DOHH2 (cell line): ENCODE data around the gene C16orf92.

Source experiments
- H3F3A ChIP-seq: fragments of 200-600 bp; sonication (generic), shearing (Covaris generic); 2 replicates; pipeline ENCODE4 v1.6.0; 2016; ENCODE audit warnings: antibody characterized with exemption, mild to moderate bottlenecking; ENCODE audit not compliant: control insufficient read depth, insufficient read depth
- H3K27ac ChIP-seq: fragments of 200-600 bp; sonication (generic); 2 replicates; pipeline ENCODE4 v1.5.1; 2014; ENCODE audit warnings: low read depth, mild to moderate bottlenecking, low read length, moderate library complexity
- H3K27me3 ChIP-seq: fragments of 200-600 bp; sonication (generic); 2 replicates; pipeline ENCODE4 v1.6.1; 2014; ENCODE audit warnings: mild to moderate bottlenecking, low read length, mixed read lengths; ENCODE audit not compliant: control insufficient read depth
- H3K36me3 ChIP-seq: fragments of 200-600 bp; sonication (generic); 2 replicates; pipeline ENCODE4 v1.6.1; 2014; ENCODE audit warnings: mild to moderate bottlenecking, low read length, moderate library complexity, mixed read lengths; ENCODE audit not compliant: control insufficient read depth
- H3K4me1 ChIP-seq: fragments of 200-600 bp; sonication (generic); 2 replicates; pipeline ENCODE4 v1.6.1; 2014; ENCODE audit warnings: mild to moderate bottlenecking, low read length, mixed read lengths; ENCODE audit not compliant: control insufficient read depth
- H3K4me2 ChIP-seq: fragments of 200-600 bp; sonication (generic); 2 replicates; pipeline ENCODE4 v1.6.0; 2014; ENCODE audit warnings: mild to moderate bottlenecking, low read length, moderate library complexity
- H3K4me3 ChIP-seq: fragments of 200-600 bp; sonication (generic); 2 replicates; pipeline ENCODE4 v1.5.1; 2014; ENCODE audit warnings: mild to moderate bottlenecking, low read length, mixed read lengths
- H3K79me2 ChIP-seq: fragments of 200-600 bp; sonication (generic); 2 replicates; pipeline ENCODE4 v1.6.1; 2014; ENCODE audit warnings: mild to moderate bottlenecking, low read length, mixed read lengths; ENCODE audit not compliant: control insufficient read depth
- H3K9me2 ChIP-seq: fragments of 200-600 bp; sonication (generic); replicated peaks from 2 replicates; pipeline ENCODE4 v1.6.1; 2014; ENCODE audit warnings: mild to moderate bottlenecking, low read length, mixed read lengths; ENCODE audit not compliant: control insufficient read depth
- H3K9me3 ChIP-seq: fragments of 200-600 bp; sonication (generic); 2 replicates; pipeline ENCODE4 v1.6.1; 2014; ENCODE audit warnings: antibody characterized with exemption, low read length, mixed read lengths; ENCODE audit not compliant: control insufficient read depth, insufficient read depth
- H4K20me1 ChIP-seq: fragments of 200-600 bp; sonication (generic); 2 replicates; pipeline ENCODE4 v1.6.0; 2014; ENCODE audit warnings: low read depth, mild to moderate bottlenecking, antibody characterized with exemption, low read length, moderate library complexity; ENCODE audit not compliant: control insufficient read depth, insufficient read depth
- EZH2phosphoT487 ChIP-seq: fragments of 200-600 bp; sonication (generic); IDR thresholded peaks from 2 replicates; pipeline ENCODE4 v1.6.1; 2017; ENCODE audit warnings: borderline replicate concordance, mild to moderate bottlenecking, antibody characterized with exemption, low read length, moderate library complexity, mixed read lengths
- TF ChIP-seq, protein P1 (sequence below): fragments of 200-600 bp; sonication (generic); IDR thresholded peaks from one replicate; pipeline ENCODE4 v1.5.1; 2014; ENCODE audit warnings: antibody characterized with exemption, mild to moderate bottlenecking, low read depth, low read length; ENCODE audit not compliant: poor library complexity, severe bottlenecking

C16orf92 gene

DNA sequence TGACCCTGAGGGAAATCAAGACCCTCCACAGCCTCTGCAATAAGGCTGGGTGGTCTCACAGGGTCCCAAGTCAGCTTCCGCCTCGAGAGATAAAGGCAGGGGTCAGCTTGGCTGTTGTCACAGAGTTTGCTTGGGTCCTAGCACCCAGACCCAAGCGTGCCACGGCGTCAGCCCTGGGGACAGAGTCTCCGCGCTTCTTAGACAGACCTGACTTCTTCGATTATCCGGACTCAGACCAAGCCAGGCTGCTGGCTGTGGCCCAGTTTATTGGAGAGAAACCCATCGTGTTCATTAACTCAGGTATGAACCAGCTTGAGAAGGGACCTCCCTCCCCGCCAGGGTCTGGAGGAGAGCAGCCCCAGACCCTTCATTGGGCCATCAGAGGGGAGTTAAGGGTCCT is 588 bp downstream of the C16orf92 start:
- Histone ChIP-seq H3K4me2 (no peak overlapping the region), H3F3A (no peaks in the 10 kb centered on the region), H3K27ac (no peak overlapping the region), H3K9me3 (no peaks in the 10 kb centered on the region), H4K20me1 (no peaks in the 10 kb centered on the region), H3K27me3 (peaks cover 35% of the 10 kb centered on the region), H3K9me2 (no peaks in the 10 kb centered on the region), H3K36me3 (no peaks in the 10 kb centered on the region), H3K79me2 (no peaks in the 10 kb centered on the region), H3K4me1 (peaks cover 12% of the 10 kb centered on the region), H3K4me3 (no peak overlapping the region)
- no peak for TF ChIP-seq EZH2phosphoT487
- TF ChIP-seq, protein P1, sequence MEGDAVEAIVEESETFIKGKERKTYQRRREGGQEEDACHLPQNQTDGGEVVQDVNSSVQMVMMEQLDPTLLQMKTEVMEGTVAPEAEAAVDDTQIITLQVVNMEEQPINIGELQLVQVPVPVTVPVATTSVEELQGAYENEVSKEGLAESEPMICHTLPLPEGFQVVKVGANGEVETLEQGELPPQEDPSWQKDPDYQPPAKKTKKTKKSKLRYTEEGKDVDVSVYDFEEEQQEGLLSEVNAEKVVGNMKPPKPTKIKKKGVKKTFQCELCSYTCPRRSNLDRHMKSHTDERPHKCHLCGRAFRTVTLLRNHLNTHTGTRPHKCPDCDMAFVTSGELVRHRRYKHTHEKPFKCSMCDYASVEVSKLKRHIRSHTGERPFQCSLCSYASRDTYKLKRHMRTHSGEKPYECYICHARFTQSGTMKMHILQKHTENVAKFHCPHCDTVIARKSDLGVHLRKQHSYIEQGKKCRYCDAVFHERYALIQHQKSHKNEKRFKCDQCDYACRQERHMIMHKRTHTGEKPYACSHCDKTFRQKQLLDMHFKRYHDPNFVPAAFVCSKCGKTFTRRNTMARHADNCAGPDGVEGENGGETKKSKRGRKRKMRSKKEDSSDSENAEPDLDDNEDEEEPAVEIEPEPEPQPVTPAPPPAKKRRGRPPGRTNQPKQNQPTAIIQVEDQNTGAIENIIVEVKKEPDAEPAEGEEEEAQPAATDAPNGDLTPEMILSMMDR = no peak

DNA sequence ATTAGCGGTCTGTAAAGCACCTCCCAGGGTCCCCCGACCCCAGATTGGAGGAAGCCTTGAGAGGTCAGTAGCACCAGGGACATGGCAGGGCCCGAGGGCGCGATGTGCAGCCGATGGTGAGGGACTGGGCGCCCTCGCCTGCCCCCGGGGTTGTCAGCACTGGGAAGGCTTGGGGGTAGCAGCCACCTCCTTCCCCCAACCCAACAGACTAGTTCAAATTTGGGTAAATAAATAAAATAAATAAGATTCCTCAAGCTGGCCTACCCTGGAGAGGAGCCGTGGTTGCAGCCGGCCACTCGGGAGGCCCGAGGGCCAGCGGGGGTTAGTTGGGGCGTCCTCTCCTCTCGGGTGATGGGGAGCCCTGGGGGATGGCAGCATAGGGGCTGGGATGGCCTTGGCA is 1.5 kb downstream of the C16orf92 start:
- no peaks in the 10 kb centered on the region for H3K79me2 ChIP-seq
- H3F3A ChIP-seq = no peaks in the 10 kb centered on the region
- H3K9me2 ChIP-seq = no peaks in the 10 kb centered on the region
- H3K27ac ChIP-seq = no peak overlapping the region
- H3K36me3 ChIP-seq = no peaks in the 10 kb centered on the region
- peaks cover 12% of the 10 kb centered on the region for H3K4me1 ChIP-seq
- no peaks in the 10 kb centered on the region for H4K20me1 ChIP-seq
- H3K9me3 ChIP-seq = no peaks in the 10 kb centered on the region
- peaks cover 39% of the 10 kb centered on the region for H3K27me3 ChIP-seq
- no peak overlapping the region for H3K4me3 ChIP-seq
- H3K4me2 ChIP-seq = no peak overlapping the region
- no peak for TF ChIP-seq EZH2phosphoT487
- TF ChIP-seq, protein P1 = no peak

DNA sequence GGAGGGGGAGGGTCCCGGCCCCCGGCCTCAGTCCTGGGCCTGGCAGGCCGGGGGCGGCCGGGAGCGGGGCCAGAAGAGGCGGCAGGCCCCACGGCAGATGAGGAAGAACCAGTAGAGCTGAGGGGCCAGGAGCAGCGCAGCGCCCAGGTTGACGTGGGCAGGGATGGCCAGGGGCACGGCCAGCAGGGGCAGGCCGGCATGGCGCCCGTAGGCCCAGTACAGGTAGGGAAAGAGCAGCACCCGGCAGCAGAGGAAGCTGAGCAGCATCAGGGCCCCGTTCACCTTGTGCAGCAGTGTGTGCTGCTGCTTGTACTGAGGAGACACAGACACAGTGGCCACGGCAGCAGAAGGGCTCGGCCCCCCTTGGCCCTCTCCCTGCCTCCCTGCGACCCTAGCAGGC is 2.2 kb downstream of the C16orf92 start:
- TF ChIP-seq EZH2phosphoT487 = no peak
- TF ChIP-seq, protein P1 = no peak
- Histone ChIP-seq H3K36me3 (no peaks in the 10 kb centered on the region), H3K9me2 (no peaks in the 10 kb centered on the region), H3F3A (no peaks in the 10 kb centered on the region), H3K4me1 (peaks cover 12% of the 10 kb centered on the region), H4K20me1 (no peaks in the 10 kb centered on the region), H3K4me3 (no peak overlapping the region), H3K9me3 (no peaks in the 10 kb centered on the region), H3K79me2 (no peaks in the 10 kb centered on the region), H3K27me3 (peaks cover 43% of the 10 kb centered on the region), H3K4me2 (no peak overlapping the region), H3K27ac (no peak overlapping the region)

DNA sequence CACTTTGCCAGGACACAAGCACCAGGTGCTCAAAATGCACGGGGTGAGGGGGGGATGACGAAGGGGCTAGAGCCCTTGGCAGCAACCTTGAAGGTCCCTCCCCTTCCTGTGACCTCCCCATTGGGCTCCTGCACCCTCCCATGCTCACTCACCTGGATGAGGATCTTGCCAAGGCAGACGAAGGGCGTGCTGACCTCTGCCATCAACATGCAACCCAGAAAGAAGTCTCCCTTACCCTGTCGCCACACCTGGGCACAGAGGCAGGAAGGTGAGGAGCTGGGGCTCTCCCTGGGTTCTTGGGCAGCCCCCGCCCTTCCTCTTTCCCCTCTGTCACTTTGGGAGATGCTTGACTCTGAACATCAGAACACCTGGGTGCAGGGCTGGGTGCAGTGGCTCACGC is 2.6 kb downstream of the C16orf92 start:
- peaks cover 47% of the 10 kb centered on the region for H3K27me3 ChIP-seq
- H4K20me1 ChIP-seq = no peaks in the 10 kb centered on the region
- H3K79me2 ChIP-seq = no peaks in the 10 kb centered on the region
- TF ChIP-seq, protein P1 = no peak
- TF ChIP-seq EZH2phosphoT487 = no peak
- H3K4me1 ChIP-seq = peaks cover 12% of the 10 kb centered on the region
- no peak overlapping the region for H3K4me3 ChIP-seq
- no peak overlapping the region for H3K4me2 ChIP-seq
- no peaks in the 10 kb centered on the region for H3K9me2 ChIP-seq
- H3F3A ChIP-seq = no peaks in the 10 kb centered on the region
- H3K27ac ChIP-seq = no peak overlapping the region
- no peaks in the 10 kb centered on the region for H3K9me3 ChIP-seq
- H3K36me3 ChIP-seq = no peaks in the 10 kb centered on the region
